Fibroblast of lung (primary cell): Measurements from ENCODE around the gene L3HYPDH. TPM values are rescaled to one million over a fixed set of nuclear protein-coding genes. Genes with fewer than 3 reads are reported as not detected.

Experiments
- DNase-seq, 2 donors: peaks; one replicate each; pipeline versions ENCODE4 v3.0.0 to v3.0.0-alpha.2; 2010; ENCODE audit warnings: low read depth in 2 of 2
- H2AFZ ChIP-seq: 2 replicates; pipeline ENCODE4 v1.5.1; 2012; ENCODE audit warnings: low read length, control low read depth, inconsistent platforms
- H3K27ac ChIP-seq: 2 replicates; pipeline ENCODE4 v1.5.1; 2011; ENCODE audit warnings: low read length, control low read depth; ENCODE audit not compliant: insufficient read depth
- H3K27me3 ChIP-seq: 2 replicates; pipeline ENCODE4 v1.5.1; 2011; ENCODE audit warnings: mild to moderate bottlenecking, low read length; ENCODE audit not compliant: control insufficient read depth, insufficient read depth
- H3K36me3 ChIP-seq: 2 replicates; pipeline ENCODE4 v1.5.1; 2011; ENCODE audit warnings: low read length; ENCODE audit not compliant: control insufficient read depth, insufficient read depth
- H3K4me1 ChIP-seq: 2 replicates; pipeline ENCODE4 v1.5.1; 2011; ENCODE audit warnings: low read length; ENCODE audit not compliant: control insufficient read depth, insufficient read depth; ENCODE audit errors: extremely low read depth
- H3K4me2 ChIP-seq: 2 replicates; pipeline ENCODE4 v1.5.1; 2011; ENCODE audit warnings: low read length, control low read depth; ENCODE audit not compliant: insufficient read depth; ENCODE audit errors: extremely low read depth
- H3K4me3 ChIP-seq, 4 experiments: fragments of 200-600 bp in 1 of 4; sonication (generic) in 1 of 4; replicated peaks in 1 of 4; 2 replicates each; pipeline ENCODE4 v1.5.1; 2011 to 2016; ENCODE audit warnings: low read length in 4 of 4, low read depth in 3 of 4, mild to moderate bottlenecking in 3 of 4, control low read depth in 2 of 4, inconsistent platforms in 1 of 4, mixed read lengths in 1 of 4; ENCODE audit not compliant: insufficient read depth in 1 of 4; ENCODE audit errors: control extremely low read depth in 1 of 4
- H3K79me2 ChIP-seq: 2 replicates; pipeline ENCODE4 v1.5.1; 2012; ENCODE audit warnings: mild to moderate bottlenecking, low read length, inconsistent platforms; ENCODE audit not compliant: control insufficient read depth, insufficient read depth
- H3K9ac ChIP-seq: 2 replicates; pipeline ENCODE4 v1.5.1; 2011; ENCODE audit warnings: mild to moderate bottlenecking, low read length, control low read depth; ENCODE audit not compliant: insufficient read depth
- H3K9me3 ChIP-seq: 2 replicates; pipeline ENCODE4 v1.5.1; 2012; ENCODE audit warnings: low read depth, low read length; ENCODE audit not compliant: control insufficient read depth, insufficient read depth
- H4K20me1 ChIP-seq: 2 replicates; pipeline ENCODE4 v1.5.1; 2011; ENCODE audit warnings: low read length; ENCODE audit not compliant: control insufficient read depth, insufficient read depth; ENCODE audit errors: extremely low read depth
- EZH2 ChIP-seq: IDR thresholded peaks from 2 replicates; pipeline ENCODE4 v1.5.1; 2012; ENCODE audit warnings: low read length, control low read depth, mild to moderate bottlenecking; ENCODE audit errors: missing control alignments
- polyA plus RNA-seq, 2 donors: library from polyadenylated mRNA; depleted of rRNA in 1 of 2; stranded (reverse) in 1 of 2; unstranded in 1 of 2; fragments of >200 nt; gene quantifications; 2 replicates each; pipeline ENCODE4 v1.2.1, GENCODE V29; 2011 to 2012; ENCODE audit warnings: missing spikeins in 1 of 2
- total RNA-seq: library from RNA; depleted of rRNA; stranded (reverse); fragments of >200 nt; gene quantifications from 2 replicates; pipeline ENCODE4 v1.2.1, GENCODE V29; 2014
- TF ChIP-seq, protein P1 (sequence below), 2 donors: IDR thresholded peaks in 1 of 2; conservative IDR thresholded peaks in 1 of 2; 1 replicate in 1 of 2; 2 replicates in 1 of 2; pipeline ENCODE4 v1.5.1; 2011 to 2012; ENCODE audit warnings: low read length in 2 of 2, control low read depth in 1 of 2, inconsistent platforms in 1 of 2, low read depth in 1 of 2, mild to moderate bottlenecking in 1 of 2

Gene L3HYPDH
- total and polyA plus RNA-seq, 2 donors (not counting 1 experiment from before 2014, with no cell fraction given): 28.7 to 50.4 TPM

- no peaks in the 10 kb centered on the region for H3K4me1 ChIP-seq
- no peaks in the 10 kb centered on the region for H3K27me3 ChIP-seq
- TF ChIP-seq, protein P1, sequence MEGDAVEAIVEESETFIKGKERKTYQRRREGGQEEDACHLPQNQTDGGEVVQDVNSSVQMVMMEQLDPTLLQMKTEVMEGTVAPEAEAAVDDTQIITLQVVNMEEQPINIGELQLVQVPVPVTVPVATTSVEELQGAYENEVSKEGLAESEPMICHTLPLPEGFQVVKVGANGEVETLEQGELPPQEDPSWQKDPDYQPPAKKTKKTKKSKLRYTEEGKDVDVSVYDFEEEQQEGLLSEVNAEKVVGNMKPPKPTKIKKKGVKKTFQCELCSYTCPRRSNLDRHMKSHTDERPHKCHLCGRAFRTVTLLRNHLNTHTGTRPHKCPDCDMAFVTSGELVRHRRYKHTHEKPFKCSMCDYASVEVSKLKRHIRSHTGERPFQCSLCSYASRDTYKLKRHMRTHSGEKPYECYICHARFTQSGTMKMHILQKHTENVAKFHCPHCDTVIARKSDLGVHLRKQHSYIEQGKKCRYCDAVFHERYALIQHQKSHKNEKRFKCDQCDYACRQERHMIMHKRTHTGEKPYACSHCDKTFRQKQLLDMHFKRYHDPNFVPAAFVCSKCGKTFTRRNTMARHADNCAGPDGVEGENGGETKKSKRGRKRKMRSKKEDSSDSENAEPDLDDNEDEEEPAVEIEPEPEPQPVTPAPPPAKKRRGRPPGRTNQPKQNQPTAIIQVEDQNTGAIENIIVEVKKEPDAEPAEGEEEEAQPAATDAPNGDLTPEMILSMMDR (conservative IDR thresholded peaks at IDR 0.05 in 1 of 2, IDR thresholded peaks at IDR 0.05 in 1 of 2; ENCODE audit: low read depth in 1 of 2, low read length in 2 of 2): no peak
- TF ChIP-seq EZH2: no peak
- no peak overlapping the region for H3K4me2 ChIP-seq
- no peak overlapping the region for H3K27ac ChIP-seq
- no peaks in the 10 kb centered on the region for H3K9me3 ChIP-seq
- H4K20me1 ChIP-seq: no peaks in the 10 kb centered on the region
- H3K9ac ChIP-seq: no peak overlapping the region
- no peak for DNase-seq
- H3K36me3 ChIP-seq: no peaks in the 10 kb centered on the region
- H2AFZ ChIP-seq: no peak overlapping the region
- no peak overlapping the region for H3K4me3 ChIP-seq
- H3K79me2 ChIP-seq: no peaks in the 10 kb centered on the region
Measured at GRCh38 chr14:59507752-59508103, 23.5 kb upstream of the L3HYPDH start.

DNA sequence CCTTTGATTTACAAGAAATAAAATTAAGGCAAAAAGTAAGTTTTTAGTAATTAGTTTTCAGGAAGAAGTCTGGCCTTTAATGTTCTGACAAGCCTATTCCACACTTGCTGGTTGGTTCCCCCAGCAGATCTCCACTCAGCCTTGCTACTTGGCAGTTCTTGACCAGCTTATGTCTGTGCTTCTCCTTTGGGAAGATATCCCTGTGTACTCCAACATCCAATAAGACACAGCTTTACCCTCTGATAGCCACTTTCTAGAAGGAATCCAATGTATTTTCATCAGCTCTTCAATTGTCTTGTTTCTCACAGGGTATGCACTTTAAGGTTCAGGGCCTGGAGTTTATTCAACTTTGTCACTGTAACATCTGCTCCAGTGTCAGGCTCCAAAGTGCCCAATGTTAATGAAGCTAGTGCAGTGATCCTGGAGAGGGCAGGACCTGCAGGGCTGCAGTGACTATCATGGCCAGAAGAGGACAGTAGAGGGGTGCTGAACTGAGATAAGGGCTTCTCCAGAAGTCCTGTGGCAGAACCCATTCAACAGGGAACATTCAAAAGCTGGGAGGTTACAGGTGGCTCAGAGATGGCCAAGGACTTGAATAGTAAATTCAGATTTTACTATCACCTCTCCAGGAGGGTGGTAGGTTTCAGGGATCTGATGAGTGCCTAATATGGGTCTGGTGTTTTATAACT is 23.0 kb upstream of the L3HYPDH start:
- TF ChIP-seq EZH2: no peak
- TF ChIP-seq, protein P1 (conservative IDR thresholded peaks at IDR 0.05 in 1 of 2, IDR thresholded peaks at IDR 0.05 in 1 of 2; ENCODE audit: low read depth in 1 of 2, low read length in 2 of 2): peak; percentile 94 to 99
- DNase-seq: peak; percentile 30 to 68
- H3K27ac ChIP-seq: no peak overlapping the region
- H3K9me3 ChIP-seq: no peaks in the 10 kb centered on the region
- H3K79me2 ChIP-seq: no peaks in the 10 kb centered on the region
- H3K9ac ChIP-seq: no peak overlapping the region
- H2AFZ ChIP-seq: no peak overlapping the region
- H3K4me1 ChIP-seq: no peaks in the 10 kb centered on the region
- H3K27me3 ChIP-seq: no peaks in the 10 kb centered on the region
- no peak overlapping the region for H3K4me2 ChIP-seq
- H3K4me3 ChIP-seq: no peak overlapping the region
- no peaks in the 10 kb centered on the region for H3K36me3 ChIP-seq
- H4K20me1 ChIP-seq: no peaks in the 10 kb centered on the region

GRCh38 chr14:59503256-59503655 is 19.0 kb upstream of the L3HYPDH start:
- no peaks in the 10 kb centered on the region for H3K4me1 ChIP-seq
- H3K27me3 ChIP-seq: no peaks in the 10 kb centered on the region
- no peak for TF ChIP-seq EZH2
- TF ChIP-seq, protein P1 (conservative IDR thresholded peaks at IDR 0.05 in 1 of 2, IDR thresholded peaks at IDR 0.05 in 1 of 2; ENCODE audit: low read depth in 1 of 2, low read length in 2 of 2): no peak
- H2AFZ ChIP-seq: no peak overlapping the region
- H3K9me3 ChIP-seq: no peaks in the 10 kb centered on the region
- no peak overlapping the region for H3K27ac ChIP-seq
- no peaks in the 10 kb centered on the region for H3K36me3 ChIP-seq
- H3K4me3 ChIP-seq: no peak overlapping the region
- H3K9ac ChIP-seq: no peak overlapping the region
- DNase-seq: no peak
- H3K4me2 ChIP-seq: no peak overlapping the region
- H4K20me1 ChIP-seq: peaks cover 2% of the 10 kb centered on the region
- no peaks in the 10 kb centered on the region for H3K79me2 ChIP-seq
